Activated naive CD8-positive, alpha-beta T cell treated with anti-CD3 and anti-CD28 coated beads, Interleukin-2, amount 10 ng/mL, durations not matched to agents 7 days and 5 days (primary cell): ENCODE data around the gene MT1E. TPM values are rescaled to one million over a fixed set of nuclear protein-coding genes. Genes with fewer than 3 reads are reported as not detected.

ENCODE experiments used
- total RNA-seq, 2 experiments: library from RNA; stranded (reverse); gene quantifications; one replicate each; pipeline ENCODE4 v1.2.3, GENCODE V29; 2021

The MT1E gene
- total RNA-seq, 2 experiments from 2014 or later: 32.6 to 36.4 TPM

Other genes with a start within 250 kb of the MT1E start
- 10 to 100 TPM; 50.0 to 55.5 TPM for gene AMFR, start 200.2 kb upstream of the MT1E start, total RNA-seq
- gene NUDT21, start 174.4 kb upstream of the MT1E start, total RNA-seq: 100 to 1,000 TPM; 200 to 204 TPM
- 10 to 100 TPM; 39.3 to 39.6 TPM for gene OGFOD1, start 174.2 kb upstream of the MT1E start, total RNA-seq
- gene BBS2, start 105.8 kb upstream of the MT1E start, total RNA-seq: 10 to 100 TPM; 38.2 to 41.5 TPM
- not detected for gene MT4, start 60.7 kb upstream of the MT1E start, total RNA-seq
- gene MT3, start 36.3 kb upstream of the MT1E start, total RNA-seq: 10 to 100 TPM; 15.5 to 16.3 TPM
- 100 to 1,000 TPM; 115 to 135 TPM for gene MT2A, start 17.2 kb upstream of the MT1E start, total RNA-seq
- gene MT1M, start 6.9 kb downstream of the MT1E start, total RNA-seq: not detected
- not detected for gene MT1A, start 12.9 kb downstream of the MT1E start, total RNA-seq
- not detected for gene MT1B, start 26.1 kb downstream of the MT1E start, total RNA-seq
- 10 to 100 TPM; 24.1 to 27.8 TPM for gene MT1F, start 32.2 kb downstream of the MT1E start, total RNA-seq
- 1 to 10 TPM; 4.0 to 5.0 TPM for gene MT1G, start 42.3 kb downstream of the MT1E start, total RNA-seq
- gene MT1H, start 44.0 kb downstream of the MT1E start, total RNA-seq: not detected
- 10 to 100 TPM; 35.0 to 35.4 TPM for gene MT1X, start 56.7 kb downstream of the MT1E start, total RNA-seq
- gene NUP93, start 104.3 kb downstream of the MT1E start, total RNA-seq: 10 to 100 TPM; 89.5 to 92.5 TPM
- gene SLC12A3, start 239.4 kb downstream of the MT1E start, total RNA-seq: not detected